ENCODE results near the gene RAB11FIP5.
"Not testable (repeated sequence)": the region's sequence is repeated elsewhere in the genome, so short reads cannot be mapped to it uniquely, and the experiment has no call there.

Gene RAB11FIP5

DNA sequence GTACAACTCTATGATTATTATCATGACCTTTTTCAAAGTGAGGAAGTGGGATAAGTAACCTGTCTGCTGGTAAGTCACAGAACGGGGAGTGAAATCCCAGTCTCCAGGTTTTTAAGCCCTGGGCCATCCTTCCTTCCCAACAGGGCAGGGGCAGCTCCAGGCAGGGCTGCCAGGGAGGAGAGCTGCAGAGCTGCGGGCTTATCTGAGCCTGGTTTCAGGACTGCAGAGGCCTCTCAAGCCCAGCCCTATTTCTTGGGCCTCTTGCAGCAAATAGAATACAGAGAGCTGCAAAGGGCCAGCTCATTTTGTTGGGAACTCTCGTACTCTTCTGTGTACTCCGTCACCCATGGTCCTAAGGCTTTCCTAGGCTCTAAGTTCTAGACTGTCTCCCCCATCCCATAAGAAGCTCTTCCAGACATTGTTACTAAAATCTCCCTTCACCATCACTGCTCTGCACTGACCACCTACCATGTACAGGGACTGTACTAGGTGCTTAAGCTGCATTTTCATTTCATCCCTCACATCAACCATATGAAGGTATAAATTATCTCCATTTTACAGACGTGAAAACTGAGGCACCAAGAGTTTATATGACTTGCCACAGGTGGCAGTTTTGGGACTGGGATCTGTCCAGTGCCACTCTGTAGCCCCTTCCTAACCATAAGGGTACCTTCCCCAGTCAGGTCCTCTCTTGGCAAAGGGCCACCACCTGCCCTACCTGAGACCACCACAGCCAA, 3.1 kb downstream of the RAB11FIP5 start:
- no peak for DNase-seq

DNA sequence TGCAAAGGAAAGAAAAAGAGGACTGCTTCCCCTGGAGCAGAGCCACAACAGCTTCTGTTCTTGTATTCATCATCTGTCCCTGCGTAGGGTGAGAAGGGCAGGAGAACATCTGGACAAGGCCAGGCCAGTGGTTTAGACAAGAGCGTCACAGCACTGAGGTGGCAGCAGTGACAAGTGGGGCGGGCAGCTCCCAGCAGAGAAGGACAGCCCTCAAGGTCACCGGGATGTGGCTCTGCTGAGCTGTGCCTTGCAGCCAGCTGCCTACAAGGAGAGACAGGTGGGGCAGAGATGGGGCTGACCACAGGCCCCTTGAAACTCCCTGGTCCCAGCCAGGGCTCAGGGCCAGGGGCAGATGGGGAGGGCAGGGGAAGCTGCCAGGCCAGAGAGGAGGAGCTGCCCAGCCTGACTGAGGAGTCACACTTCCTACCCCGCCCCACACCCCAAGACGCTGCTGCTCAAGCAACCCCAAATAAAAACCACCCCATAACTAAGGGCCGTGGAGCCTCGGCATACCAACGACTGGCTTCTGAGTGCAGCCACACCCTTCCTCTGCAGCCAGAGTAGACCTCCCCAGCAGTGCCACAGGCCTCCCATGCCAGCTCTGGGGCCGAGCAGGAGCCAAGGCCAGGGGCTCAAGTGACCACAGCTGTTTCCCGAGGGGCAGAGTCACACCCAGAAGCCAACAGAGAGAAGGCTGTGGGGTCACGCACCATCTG, 5.4 kb downstream of the RAB11FIP5 start:
- DNase-seq, result no peak

DNA sequence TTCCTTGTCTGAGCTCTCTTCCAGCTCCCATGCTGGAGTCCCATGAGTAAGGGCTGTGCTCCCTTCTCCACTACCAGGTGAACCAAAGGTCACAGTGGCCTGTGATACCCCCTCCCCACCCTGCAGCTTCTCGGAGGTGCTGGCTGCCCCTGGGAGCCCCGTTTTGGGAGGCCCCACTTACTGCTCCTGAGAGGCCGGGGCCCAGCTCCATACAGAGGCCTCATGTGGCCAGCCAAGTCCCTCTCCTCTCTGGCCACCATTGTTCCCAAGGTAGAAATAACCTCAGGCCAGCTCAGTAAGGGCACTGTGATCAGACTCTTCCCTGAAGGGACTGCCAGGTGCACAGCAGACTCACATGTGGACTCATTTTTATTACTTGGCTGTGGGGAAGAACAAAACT, 6.0 kb downstream of the RAB11FIP5 start:
- DNase-seq, result no peak

DNA sequence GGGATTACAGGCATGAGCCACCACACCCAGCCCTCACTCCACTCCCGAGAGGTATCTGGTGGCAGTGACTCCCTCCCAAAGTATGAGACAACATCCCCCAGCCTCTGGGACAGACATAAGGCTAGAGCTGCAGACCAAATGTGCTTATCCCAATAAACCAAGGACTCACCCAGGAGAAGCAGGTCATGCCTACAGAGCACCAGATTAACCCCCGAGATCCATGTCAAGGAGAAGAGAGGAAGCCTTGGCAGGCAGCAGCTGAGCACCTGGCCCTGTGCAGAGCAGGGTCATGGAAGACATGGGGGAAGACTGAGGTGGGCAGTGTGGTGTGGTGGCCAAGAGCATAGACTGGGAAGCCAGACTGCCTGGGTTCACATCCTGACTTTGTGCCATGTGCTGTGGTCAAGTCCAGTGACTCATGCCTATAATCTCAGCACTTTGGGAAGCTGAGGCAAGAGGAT, 7.2 kb downstream of the RAB11FIP5 start:
- no peak for DNase-seq

DNA sequence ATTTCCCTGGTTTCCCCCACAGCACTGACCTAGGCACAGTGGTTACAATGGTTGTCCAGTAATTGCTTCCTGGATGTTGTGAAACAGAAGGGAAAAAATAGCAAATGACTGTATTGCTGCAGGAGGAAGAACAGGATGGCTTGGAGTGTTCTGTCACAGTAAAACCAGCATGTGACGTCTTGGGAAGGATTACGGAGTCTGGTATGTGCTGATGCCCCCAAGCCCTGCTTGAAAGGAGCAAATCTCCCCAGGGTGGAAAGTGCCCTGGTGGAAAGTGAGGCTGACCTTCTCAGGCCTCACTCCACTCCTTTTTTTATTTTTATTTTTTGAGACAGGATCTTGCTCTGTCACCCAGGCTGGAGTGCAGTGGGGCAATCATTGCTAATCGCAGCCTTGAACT, 7.8 kb downstream of the RAB11FIP5 start:
- DNase-seq, result no peak

DNA sequence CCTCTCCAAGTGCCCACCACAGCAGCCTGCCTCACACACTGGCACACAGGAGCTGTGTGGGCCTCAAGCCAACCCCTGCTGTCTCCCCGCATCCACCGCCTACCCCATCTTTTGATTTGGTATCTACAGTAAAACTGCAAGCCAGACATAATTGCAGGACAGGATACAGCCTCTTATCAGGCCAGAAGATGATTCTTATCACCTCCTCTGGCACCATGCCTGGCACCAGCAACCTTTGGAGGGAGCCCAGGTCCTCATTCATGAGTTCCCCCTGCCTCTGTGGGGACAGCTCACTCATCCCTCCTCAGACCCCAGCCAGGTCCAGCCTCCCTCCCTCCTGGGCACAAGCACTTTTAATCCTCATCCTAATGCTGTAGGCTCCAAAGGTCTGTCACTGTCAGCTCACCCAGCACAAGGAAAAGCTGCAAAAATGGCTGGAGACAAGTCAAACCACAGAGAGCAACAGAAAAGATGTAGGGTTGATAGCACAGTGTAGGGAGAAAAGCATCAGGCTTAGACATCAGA, 9.7 kb downstream of the RAB11FIP5 start:
- no peak for DNase-seq

DNA sequence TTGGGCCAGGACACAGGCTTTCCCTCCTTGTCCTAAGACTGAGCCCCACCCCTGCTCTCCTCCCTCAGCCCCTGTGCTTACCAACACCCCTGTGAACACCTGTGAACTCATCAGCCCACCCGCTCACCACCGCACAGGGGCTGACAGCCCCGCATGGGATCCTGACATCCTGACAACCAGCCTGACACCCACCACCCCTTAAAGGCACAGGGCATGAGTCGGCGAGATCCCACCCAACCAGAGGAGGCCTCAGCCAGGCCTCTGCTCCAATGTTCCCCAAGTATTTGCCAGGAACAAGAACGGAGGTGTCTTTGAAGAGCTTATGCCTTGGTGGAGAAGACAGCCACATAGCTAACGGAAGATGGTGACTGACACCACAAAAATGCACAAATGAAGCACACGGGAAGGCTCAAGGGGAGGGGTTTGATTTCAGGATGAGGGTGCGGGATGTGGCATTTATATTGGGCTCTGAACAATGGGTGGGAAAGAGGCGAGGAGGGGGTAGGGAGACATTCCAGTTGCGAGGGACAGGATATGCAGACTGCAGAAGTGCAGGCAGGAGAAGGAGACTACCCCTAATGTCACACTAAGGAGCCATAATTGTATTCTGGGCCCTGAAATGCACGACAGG, 11.0 kb downstream of the RAB11FIP5 start:
- no peak for DNase-seq

- no peak for DNase-seq
Observed at GRCh38 chr2:73100956-73101355, 11.8 kb downstream of the RAB11FIP5 start.

DNA sequence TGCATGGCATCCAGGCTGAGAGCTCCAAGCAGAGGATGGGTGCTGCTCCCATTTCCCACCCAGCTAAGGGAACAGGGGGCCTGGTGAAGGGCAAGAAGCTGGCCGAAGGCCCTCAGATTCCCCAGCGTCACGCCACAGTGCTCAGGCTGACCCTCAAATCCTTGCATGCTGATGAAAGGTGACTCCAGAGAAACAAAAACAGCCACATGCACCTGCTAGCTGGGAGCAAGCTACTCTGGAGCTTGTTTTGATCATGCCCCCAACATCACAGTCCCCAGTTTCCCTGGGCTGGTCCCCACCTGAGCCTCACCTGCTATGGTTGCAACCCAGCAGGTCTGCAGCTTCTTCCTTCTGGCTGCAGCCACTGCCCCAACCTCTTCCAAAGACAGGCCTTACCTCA, 13.3 kb downstream of the RAB11FIP5 start:
- DNase-seq, result no peak

GRCh38 chr2:73095910-73096309, 16.8 kb downstream of the RAB11FIP5 start:
- DNase-seq, result no peak

DNA sequence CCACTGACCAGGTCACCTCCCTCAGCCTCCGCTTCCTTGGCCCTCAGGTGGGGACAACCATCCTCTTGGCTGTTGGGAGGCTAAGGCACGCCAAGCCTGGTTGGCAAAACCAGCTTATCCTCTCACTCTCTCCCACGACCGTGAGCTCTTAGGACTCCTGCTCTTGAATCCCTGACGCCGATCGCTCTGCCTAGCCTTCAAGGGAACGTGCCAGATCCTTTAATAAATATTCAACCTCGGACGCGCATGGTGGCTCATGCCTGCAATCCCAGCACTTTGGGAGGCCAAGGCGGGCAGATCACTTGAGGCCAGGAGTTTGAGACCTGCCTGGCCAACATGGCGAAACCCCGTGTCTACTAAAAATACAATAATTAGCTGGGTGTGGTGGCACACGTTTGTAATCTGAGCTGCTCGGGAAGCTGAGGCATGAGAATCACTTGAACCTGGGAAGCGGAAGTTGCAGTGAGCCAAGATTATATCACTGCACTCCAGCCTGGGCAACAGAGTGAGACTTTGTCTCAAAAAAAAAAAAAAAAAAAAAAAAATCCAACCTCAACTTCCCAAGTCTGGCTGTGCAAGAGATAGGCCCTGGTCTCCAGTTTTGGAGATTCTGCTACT, 19.0 kb downstream of the RAB11FIP5 start:
- not testable (repeated sequence) for DNase-seq

- no peak for DNase-seq
Observed at GRCh38 chr2:73092146-73092783, 20.5 kb downstream of the RAB11FIP5 start.

DNA sequence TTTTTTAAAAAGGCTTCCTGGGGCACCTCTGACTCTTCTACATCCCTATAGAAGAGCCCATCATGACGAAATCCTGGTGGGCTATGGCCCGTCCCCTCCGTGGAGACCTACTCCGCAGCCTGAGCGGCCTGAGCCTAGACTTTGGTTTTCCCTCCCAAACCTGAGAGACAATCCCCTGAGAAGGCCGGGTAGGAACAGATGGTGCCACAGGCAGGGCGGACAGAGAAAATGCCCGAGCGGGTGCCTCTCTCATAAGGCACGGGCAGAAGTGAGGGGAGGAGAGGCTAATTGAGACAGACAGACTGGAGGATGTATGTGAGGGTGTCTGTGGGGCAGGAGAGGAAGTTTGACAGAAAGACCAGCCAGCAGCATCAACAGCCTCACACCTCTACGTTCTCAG, 21.1 kb downstream of the RAB11FIP5 start:
- DNase-seq, result no peak

DNA sequence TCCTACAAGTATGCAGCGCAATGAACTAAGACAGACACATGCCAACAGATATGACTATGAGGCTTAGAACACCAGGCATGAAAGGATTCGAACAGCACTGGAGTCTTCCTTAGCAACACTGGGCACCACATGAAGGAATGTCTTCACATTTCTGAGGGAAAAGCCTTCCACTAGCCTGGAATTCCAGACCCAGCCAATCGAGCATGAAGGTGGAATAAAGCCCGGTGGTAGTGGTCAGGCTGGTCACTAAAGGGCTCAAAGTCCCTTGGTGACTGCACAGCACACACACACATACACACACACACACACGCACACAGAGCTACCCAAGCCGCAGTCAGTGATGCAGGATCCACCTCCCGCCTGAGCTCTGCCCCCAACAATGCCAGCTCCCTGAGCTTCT, 21.6 kb downstream of the RAB11FIP5 start:
- no peak for DNase-seq

GRCh38 chr2:73089270-73090030, 23.3 kb downstream of the RAB11FIP5 start:
- DNase-seq, result no peak

DNA sequence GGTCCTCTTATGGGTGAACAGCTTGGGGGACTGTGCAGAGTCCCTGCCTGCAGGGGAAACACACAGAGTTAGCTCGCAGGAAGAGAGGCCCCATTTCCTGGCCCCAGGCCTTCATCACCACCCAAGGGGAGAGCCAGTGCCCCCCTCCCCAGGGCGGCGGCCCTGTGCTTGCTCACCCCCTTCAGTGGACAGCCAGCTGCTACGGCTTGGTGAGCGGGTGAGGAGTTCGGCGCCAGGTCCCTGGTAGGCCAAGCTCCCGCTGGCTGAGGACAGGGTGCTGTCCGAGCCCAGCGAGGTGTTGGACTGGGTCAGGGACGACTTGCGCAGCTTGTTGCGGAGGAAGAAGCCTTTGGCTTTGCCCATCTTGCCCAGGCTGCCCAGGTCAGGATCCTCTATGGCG, 24.0 kb downstream of the RAB11FIP5 start:
- DNase-seq, result no peak

- DNase-seq, result no peak
Observed at GRCh38 chr2:73088211-73088610, 24.5 kb downstream of the RAB11FIP5 start.

DNA sequence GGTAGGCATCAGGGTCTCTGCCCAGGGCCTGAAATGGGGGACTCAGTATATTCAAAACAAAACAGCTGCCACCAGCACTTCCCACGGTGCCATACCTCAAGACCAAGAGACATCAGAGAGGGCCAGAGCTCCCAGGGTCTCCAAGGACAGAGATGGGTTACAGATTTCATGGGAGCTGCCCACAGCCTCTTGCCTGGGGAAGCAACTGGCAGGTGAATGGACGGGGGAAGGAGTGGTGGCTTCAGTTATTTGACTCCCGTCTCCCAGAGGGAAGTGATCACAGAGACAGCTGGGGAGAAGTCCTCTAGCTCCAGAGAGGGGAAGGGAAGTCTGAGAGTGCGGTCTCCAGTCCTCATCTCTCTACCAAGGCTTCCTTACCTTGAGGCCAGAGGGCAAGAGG, 25.4 kb downstream of the RAB11FIP5 start:
- no peak for DNase-seq

DNA sequence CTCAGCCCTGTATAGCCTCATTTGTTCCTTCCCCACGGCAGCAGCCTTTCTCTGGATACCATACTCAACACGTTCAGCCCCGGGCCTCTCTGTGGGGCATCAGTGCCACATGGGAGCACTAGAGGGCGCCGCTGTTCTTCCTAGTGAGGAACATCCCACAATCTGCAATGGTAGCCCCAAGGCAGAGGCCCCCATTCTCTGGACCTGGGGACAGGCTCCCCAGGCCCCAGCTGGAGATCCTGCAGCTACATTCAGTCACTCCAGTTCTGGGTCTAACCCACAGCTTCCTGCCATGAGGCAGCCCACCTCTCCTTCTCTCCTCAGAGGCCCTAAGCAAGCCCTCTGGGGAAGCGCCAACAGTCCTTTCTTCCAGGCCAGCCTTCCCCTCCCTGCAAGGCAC, 27.1 kb downstream of the RAB11FIP5 start:
- DNase-seq, result peak in 1 of 2 experiments; percentile 84

DNA sequence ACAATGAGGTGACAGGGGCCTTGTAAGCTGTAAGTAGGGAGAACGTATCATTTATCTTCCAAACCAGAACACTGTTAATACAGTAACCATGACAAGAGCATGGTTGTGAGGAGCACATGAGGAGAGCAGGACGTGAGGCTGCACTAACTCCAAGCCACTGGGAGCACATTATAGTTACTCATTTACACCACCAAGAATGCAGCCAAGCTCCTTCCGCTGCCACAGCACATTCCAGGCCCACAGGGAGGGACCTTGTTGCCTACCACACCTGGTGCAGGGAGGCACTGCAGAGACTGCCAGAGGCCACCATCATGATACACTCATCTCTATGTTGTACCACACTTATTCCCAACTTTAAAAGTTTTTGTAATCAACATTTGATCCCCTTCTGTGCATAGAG, 27.8 kb downstream of the RAB11FIP5 start:
- no peak for DNase-seq

DNA sequence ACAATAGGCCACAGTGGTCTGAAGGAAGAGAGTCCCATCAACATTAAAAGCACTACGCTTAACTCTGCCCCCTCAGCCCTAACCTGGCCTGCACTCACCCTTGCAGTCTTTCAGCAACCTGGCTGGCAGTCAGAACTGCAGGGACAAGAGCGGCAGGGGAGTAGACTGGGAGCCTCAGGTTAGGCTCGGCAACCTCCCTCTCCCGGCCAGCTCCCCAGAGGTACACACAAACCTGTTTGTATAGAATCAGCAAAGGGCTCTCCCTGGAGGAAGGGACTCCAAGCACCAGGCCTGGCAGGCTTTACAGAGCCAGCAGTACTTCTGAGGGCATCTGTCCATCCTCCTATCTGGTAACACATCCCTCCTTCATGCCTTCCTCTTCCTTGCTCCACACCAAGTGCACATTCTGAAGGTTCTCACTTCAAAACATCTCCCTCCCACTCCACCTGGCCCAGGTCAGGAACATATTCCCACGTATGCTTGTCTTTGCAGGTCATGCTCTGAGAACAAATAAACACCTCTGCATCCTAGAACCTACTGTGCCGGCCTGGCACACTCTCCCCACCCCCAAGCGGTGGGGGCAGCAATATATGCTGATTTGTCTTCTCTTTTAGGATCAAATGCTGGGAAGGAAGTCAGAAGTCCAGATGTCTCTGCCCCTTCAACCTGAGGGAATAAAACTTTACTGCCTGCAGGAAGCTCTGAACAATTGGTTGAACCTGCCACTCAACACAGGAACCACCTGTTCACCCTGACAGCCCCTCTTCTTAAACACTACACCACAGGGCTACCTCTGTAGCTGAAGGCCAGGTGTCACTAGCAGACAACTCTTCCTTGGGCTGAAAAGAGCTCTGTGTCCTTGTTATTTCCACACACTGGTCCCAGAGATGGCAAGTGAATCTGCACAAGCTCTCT, 28.6 kb downstream of the RAB11FIP5 start:
- DNase-seq, result no peak

Measured in NCI-H526 (cell line).